K562 treated with DMSO at 1 percent for 48 hours (cell line): ENCODE measurements around the gene MYCT1. TPM values are rescaled to one million over a fixed set of nuclear protein-coding genes. Genes with fewer than 3 reads are reported as not detected.

Experiments used
- total RNA-seq: library from RNA; unstranded; fragments of 300-600 nt; gene quantifications from 2 replicates; pipeline ENCODE4 v1.2.3, GENCODE V29; 2022; ENCODE audit warnings: low replicate concordance; ENCODE audit errors: extremely low read depth

The MYCT1 gene, protein sequence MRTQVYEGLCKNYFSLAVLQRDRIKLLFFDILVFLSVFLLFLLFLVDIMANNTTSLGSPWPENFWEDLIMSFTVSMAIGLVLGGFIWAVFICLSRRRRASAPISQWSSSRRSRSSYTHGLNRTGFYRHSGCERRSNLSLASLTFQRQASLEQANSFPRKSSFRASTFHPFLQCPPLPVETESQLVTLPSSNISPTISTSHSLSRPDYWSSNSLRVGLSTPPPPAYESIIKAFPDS
- total RNA-seq: not detected in 2 replicates

DNA sequence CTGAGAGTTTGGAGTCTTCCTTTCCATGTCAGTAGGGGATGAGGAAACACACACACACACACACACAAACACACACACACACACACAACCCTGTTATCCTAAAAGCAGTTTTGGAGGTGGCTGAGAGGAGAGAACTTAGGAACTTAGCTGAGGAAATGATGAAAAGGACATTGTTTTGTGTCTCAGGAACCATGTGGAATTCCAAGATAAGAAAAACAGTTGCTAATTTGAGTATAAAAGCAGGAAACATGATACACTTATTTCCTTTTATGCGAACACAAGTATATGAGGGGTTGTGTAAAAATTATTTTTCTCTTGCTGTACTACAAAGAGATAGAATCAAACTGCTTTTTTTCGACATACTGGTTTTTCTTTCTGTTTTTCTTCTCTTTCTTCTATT is at the start of gene MYCT1:
TSS of gene MYCT1 (plus strand) at position 264 of the 400 bp plus-strand sequence. CDS start at position 270, 6 bp downstream.

DNA sequence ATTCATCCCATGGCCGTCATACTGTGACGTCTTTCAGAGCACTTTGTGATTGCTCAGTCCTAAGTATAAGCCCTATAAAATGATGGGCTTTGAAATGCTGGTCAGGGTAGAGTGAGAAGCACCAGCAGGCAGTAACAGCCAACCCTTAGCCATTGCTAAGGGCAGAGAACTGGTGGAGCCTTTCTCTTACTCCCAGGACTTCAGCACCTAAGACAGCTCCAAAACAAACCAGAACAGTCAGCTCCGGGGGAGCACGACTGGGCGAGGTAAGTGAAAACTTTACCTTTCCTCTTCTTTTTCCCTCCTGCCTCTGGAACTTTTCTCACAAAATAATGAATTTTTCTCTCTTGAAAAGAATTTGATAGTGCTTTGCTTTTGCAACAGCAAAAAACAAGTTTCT is 53.0 kb downstream of the MYCT1 start, which contains the start of gene VIP:
TSS of gene VIP (plus strand) at position 104 of the 400 bp plus-strand sequence. CDS start 1,381 bp downstream, outside the sequence.

Other genes starting within 250 kb of the MYCT1 start
- not detected in 2 replicates for gene SYNE1, start 60.5 kb upstream of the MYCT1 start, total RNA-seq
- gene VIP, start 52.9 kb downstream of the MYCT1 start, total RNA-seq: not detected in 2 replicates